Mesendoderm (in vitro differentiated cells): ENCODE data around the gene DUSP7.

Experiments used
- DNase-seq: peaks from one replicate; pipeline ENCODE4 v3.0.0; 2013
- H2AK5ac ChIP-seq: 2 replicates; pipeline ENCODE4 v1.6.1; 2013; ENCODE audit warnings: low read length, inconsistent platforms
- H2BK120ac ChIP-seq: 2 replicates; pipeline ENCODE4 v1.6.1; 2013; ENCODE audit warnings: low read depth, mild to moderate bottlenecking, low read length, moderate library complexity, mixed read lengths
- H2BK15ac ChIP-seq: replicated peaks from 2 replicates; pipeline ENCODE4 v1.6.1; 2013; ENCODE audit warnings: low read depth, mild to moderate bottlenecking, moderate library complexity
- H2BK5ac ChIP-seq: 2 replicates; pipeline ENCODE4 v1.6.1; 2013; ENCODE audit warnings: low read length, inconsistent platforms
- H3K18ac ChIP-seq: 2 replicates; pipeline ENCODE4 v1.6.1; 2013; ENCODE audit warnings: mild to moderate bottlenecking, low read length, mixed read lengths
- H3K23ac ChIP-seq: one replicate; pipeline ENCODE4 v1.6.1; 2013; ENCODE audit warnings: low read length
- H3K27ac ChIP-seq: 2 replicates; pipeline ENCODE4 v1.5.1; 2013; ENCODE audit warnings: low read depth, mild to moderate bottlenecking, inconsistent platforms, low read length, moderate library complexity
- H3K27me3 ChIP-seq: 2 replicates; pipeline ENCODE4 v1.6.1; 2013; ENCODE audit warnings: low read length, control low read depth, mild to moderate bottlenecking, inconsistent platforms; ENCODE audit not compliant: insufficient read depth, poor library complexity
- H3K36me3 ChIP-seq: 2 replicates; pipeline ENCODE4 v1.6.1; 2013; ENCODE audit warnings: low read length, inconsistent platforms; ENCODE audit not compliant: control insufficient read depth, insufficient read depth
- H3K4ac ChIP-seq: one replicate; pipeline ENCODE4 v1.6.1; 2013; ENCODE audit warnings: low read depth, mild to moderate bottlenecking, low read length, moderate library complexity
- H3K4me1 ChIP-seq: 2 replicates; pipeline ENCODE4 v1.6.1; 2013; ENCODE audit warnings: low read depth, low read length, inconsistent platforms; ENCODE audit not compliant: control insufficient read depth
- H3K4me2 ChIP-seq: 2 replicates; pipeline ENCODE4 v1.6.1; 2013; ENCODE audit warnings: low read length
- H3K4me3 ChIP-seq: 2 replicates; pipeline ENCODE4 v1.5.1; 2013; ENCODE audit warnings: mild to moderate bottlenecking, low read length
- H3K56ac ChIP-seq: one replicate; pipeline ENCODE4 v1.6.1; 2013; ENCODE audit warnings: low read length
- H3K79me1 ChIP-seq: 2 replicates; pipeline ENCODE4 v1.6.1; 2013; ENCODE audit warnings: low read length, inconsistent platforms
- H3K79me2 ChIP-seq: 2 replicates; pipeline ENCODE4 v1.6.1; 2013; ENCODE audit warnings: mild to moderate bottlenecking, low read length; ENCODE audit not compliant: control insufficient read depth, insufficient read depth
- H3K9ac ChIP-seq: 2 replicates; pipeline ENCODE4 v1.6.1; 2013; ENCODE audit warnings: low read length, inconsistent platforms
- H4K5ac ChIP-seq: one replicate; pipeline ENCODE4 v1.6.1; 2013; ENCODE audit warnings: low read length
- H4K8ac ChIP-seq: one replicate; pipeline ENCODE4 v1.6.1; 2013; ENCODE audit warnings: low read depth, mild to moderate bottlenecking, control low read depth, low read length, moderate library complexity
- WGBS: extraction: QIAGEN DNeasy Blood & Tissue Kit; methylation state at CpG from one replicate; pipeline ENCODE4 v1.1.7; 2013; ENCODE audit warnings: low lambda C conversion rate, missing lambda C conversion rate; ENCODE audit not compliant: insufficient coverage; ENCODE audit errors: extremely low coverage; 5-methylcytosine and 5-hydroxymethylcytosine counted together

Gene DUSP7

DNA sequence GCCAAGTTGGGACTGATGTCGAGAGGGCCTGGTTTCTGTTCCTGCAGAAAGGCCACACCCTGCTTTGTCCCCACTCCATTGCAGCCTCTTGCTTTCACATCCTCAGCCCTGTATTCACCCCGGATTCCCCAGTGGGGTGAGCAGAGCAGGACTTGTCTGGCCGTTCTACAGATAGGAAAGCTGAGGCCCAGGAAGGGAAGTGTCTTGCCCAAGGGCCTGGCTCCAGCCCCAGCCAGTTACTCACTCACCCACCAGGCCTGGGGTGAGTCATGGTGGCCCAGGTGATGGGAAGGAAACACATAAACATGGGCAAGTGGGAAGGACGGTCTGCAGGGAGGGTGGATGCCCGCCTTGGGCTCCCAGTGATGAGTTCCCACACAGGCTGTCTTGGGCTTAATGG lies 6.1 kb upstream of the DUSP7 start:
- Histone ChIP-seq H3K27ac (no peak overlapping the region), H3K56ac (no peak overlapping the region), H3K4me2 (no peak overlapping the region), H3K27me3 (no peaks in the 10 kb centered on the region), H3K9ac (no peak overlapping the region), H3K79me2 (no peaks in the 10 kb centered on the region), H3K4ac (no peak overlapping the region), H3K18ac (no peak overlapping the region), H2BK120ac (no peak overlapping the region), H4K8ac (no peak overlapping the region), H2AK5ac (no peak overlapping the region), H3K4me3 (no peak overlapping the region), H3K4me1 (no peaks in the 10 kb centered on the region), H3K23ac (no peak overlapping the region), H2BK5ac (no peak overlapping the region), H3K36me3 (no peaks in the 10 kb centered on the region), H4K5ac (no peak overlapping the region), H2BK15ac (no peak overlapping the region), H3K79me1 (no peaks in the 10 kb centered on the region)
- no CpG with 5 or more reads among the region's 5 CpGs for WGBS
- DNase-seq, result no peak

DNA sequence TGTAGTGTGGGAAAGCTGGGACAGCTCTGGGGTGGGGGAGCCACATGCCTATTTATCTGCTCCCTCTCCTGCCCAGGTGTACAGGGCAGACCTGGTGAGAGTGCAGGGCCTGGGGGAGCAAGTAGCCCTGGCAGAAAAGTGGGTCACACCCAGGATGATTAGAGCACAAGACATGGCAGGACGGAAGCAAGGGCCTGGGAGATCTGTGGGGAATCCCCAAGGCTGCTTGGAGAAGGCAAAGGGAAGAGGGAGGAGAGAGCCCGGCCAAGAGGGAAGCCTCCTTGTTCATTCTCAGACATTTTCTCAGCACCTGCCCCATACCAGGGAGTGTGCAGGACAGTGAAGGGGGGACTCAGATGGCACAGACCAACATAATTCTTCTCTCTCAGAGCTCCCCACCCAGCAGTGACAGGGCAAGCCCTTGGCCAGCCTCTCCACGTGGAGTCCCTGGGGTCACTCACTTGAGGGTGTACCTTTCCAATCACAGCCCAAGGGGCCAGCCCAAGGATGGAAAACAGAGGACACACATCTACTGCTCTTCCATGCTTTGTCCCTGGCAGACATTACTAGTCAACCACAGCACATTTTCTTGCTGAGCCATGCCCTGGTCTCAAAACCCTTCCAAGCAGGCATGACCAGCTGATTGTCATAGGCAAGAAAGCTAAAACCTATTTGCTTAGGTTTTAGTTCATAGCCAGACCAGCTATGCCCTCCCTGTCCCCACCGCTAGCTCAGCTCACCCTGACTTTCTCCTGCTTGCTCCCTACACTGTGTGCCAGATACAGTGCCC lies 4.9 kb upstream of the DUSP7 start:
- no peaks in the 10 kb centered on the region for H3K27me3 ChIP-seq

DNA sequence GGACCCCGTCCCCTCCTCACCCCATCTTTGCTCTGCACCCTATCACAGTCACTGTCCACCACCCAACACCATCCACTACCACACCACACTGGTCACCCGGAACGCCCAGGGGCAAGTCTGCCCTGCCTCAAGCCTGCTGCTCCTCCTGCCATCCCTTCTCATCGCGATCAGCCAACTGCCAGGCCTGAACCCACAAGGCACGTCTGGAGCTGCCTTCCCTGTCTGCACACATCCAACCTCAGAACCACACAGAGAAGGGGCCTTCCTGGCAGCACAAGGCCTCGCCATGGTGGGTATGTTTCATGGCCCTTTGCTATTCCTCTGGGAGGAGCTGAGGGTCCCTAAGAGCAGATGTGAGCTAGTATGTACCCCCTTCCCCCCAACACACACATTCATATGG lies 3.4 kb upstream of the DUSP7 start:
- Histone ChIP-seq H2AK5ac (no peak overlapping the region), H3K4me3 (no peak overlapping the region), H4K8ac (no peak overlapping the region), H2BK15ac (no peak overlapping the region), H3K79me1 (no peaks in the 10 kb centered on the region), H3K79me2 (no peaks in the 10 kb centered on the region), H3K18ac (no peak overlapping the region), H3K36me3 (no peaks in the 10 kb centered on the region), H3K4me2 (no peak overlapping the region), H4K5ac (no peak overlapping the region), H3K56ac (no peak overlapping the region), H3K27me3 (no peaks in the 10 kb centered on the region), H2BK5ac (no peak overlapping the region), H2BK120ac (no peak overlapping the region), H3K4me1 (no peaks in the 10 kb centered on the region), H3K23ac (no peak overlapping the region), H3K9ac (no peak overlapping the region), H3K4ac (no peak overlapping the region), H3K27ac (no peak overlapping the region)
- WGBS, result no CpG with 5 or more reads among the region's 7 CpGs
- no peak for DNase-seq

More for the DNA sequence above, 4.9 kb upstream of the DUSP7 start:
- no peak overlapping the region for H3K4me3 ChIP-seq
- no peak overlapping the region for H3K23ac ChIP-seq
- no CpG with 5 or more reads among the region's 4 CpGs for WGBS
- no peak overlapping the region for H2BK5ac ChIP-seq
- no peak overlapping the region for H2BK15ac ChIP-seq
- DNase-seq, result no peak
- H3K4ac ChIP-seq, result no peak overlapping the region
- no peak overlapping the region for H3K27ac ChIP-seq
- no peak overlapping the region for H3K18ac ChIP-seq
- no peaks in the 10 kb centered on the region for H3K79me1 ChIP-seq
- no peaks in the 10 kb centered on the region for H3K4me1 ChIP-seq
- no peaks in the 10 kb centered on the region for H3K36me3 ChIP-seq
- H2AK5ac ChIP-seq, result no peak overlapping the region
- H3K4me2 ChIP-seq, result no peak overlapping the region
- H4K8ac ChIP-seq, result no peak overlapping the region
- H3K79me2 ChIP-seq, result no peaks in the 10 kb centered on the region
- no peak overlapping the region for H3K9ac ChIP-seq
- H2BK120ac ChIP-seq, result no peak overlapping the region
- H4K5ac ChIP-seq, result no peak overlapping the region
- H3K56ac ChIP-seq, result no peak overlapping the region

DNA sequence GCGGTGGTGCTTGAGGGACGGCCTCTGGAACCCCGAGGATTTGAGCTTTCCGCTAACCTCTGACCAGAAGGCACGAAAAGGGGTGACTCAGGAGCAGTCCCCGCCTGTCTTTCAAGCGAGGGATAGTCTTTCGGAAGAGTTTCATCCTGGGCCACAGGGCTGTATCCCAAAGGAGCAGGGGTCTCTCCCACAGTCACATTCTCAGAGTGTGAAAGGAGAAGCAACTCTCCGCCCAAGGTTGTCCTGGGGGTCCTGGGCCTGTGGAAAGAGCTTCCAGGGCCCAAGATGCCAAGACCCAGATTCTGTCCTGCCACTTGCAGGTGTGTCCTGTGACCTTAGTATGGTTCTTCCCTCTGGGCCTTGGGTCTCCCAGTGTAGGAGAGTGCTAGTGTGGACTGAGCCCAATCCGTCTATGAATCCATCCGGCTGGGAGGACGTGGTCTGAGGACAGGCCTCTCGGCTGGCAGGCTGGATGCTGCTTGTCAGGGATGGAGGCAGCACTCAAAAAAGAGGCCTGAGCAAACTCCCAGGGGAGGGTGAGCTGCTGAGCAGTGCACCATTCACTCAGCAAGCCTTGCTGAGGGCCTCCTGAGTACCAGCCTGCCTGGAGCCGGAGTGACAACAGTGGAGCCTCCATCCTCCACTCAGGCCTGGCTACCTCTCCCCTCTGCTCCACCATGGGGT lies 1.6 kb upstream of the DUSP7 start:
- Histone ChIP-seq H3K4me1 (no peaks in the 10 kb centered on the region), H2BK120ac (no peak overlapping the region), H3K23ac (no peak overlapping the region), H3K4ac (peak overlapping the region; percentile 57), H4K8ac (no peak overlapping the region), H3K27ac (no peak overlapping the region), H2AK5ac (no peak overlapping the region), H3K18ac (no peak overlapping the region), H3K79me1 (no peaks in the 10 kb centered on the region), H3K56ac (peak overlapping the region; percentile 84), H3K36me3 (peaks cover 3% of the 10 kb centered on the region), H3K4me3 (no peak overlapping the region), H3K27me3 (no peaks in the 10 kb centered on the region), H2BK5ac (no peak overlapping the region), H3K9ac (peak overlapping the region; percentile 63), H3K4me2 (peak overlapping the region; percentile 31), H2BK15ac (no peak overlapping the region), H4K5ac (no peak overlapping the region), H3K79me2 (no peaks in the 10 kb centered on the region)
- WGBS, result no CpG with 5 or more reads among the region's 14 CpGs
- no peak for DNase-seq

DNA sequence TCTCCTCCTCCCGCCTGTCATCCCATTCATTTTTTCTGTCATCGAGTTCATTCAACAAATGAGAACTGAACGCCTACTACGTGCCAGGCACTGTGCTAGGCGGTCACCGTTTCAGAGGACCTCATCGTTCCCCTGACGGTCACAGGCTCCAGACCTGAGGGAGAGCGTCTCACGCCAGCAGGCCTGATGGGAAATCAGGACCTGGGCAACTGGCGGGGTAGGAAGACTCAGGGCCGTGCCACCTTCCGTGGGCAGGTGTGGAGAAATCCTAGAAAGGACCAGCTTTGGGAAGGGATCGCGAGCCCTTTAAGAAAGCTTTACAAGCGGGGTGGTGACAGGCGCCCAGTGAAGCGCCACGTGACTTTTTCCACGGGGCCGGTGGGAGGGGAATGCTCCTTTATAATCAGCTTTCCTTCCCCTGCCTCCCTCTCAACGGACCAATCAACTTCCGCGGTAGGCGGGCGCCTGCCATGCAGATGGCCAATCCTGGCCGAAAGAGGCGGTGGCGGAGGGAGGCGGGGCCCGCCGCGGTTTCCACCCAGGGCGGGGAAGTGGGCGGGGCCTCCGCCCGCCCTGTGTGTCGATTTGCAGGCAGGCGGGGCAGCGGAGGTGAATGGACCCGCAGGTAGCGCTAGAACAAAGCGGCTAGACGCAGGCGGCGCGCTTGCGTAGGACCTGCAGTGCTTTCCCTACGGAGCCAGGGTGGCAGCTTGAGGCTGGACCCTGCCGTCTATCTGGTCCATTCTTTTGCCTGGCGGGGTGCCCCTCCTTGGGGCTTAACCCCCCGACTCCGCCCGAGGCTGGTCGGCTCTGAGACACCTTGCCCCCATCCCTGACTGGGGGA lies 819 bp upstream of the DUSP7 start:
- Histone ChIP-seq H3K56ac (peak overlapping the region; percentile 92), H2BK15ac (no peak overlapping the region), H3K9ac (peak overlapping the region; percentile 63), H3K79me1 (peaks cover 3% of the 10 kb centered on the region), H3K18ac (no peak overlapping the region), H3K27me3 (no peaks in the 10 kb centered on the region), H3K4ac (peak overlapping the region; percentile 57), H3K23ac (no peak overlapping the region), H3K27ac (no peak overlapping the region), H3K4me1 (peaks cover 5% of the 10 kb centered on the region), H2BK120ac (no peak overlapping the region), H3K4me3 (peak overlapping the region; percentile 60), H3K36me3 (peaks cover 3% of the 10 kb centered on the region), H4K5ac (no peak overlapping the region), H2BK5ac (no peak overlapping the region), H3K79me2 (no peaks in the 10 kb centered on the region), H3K4me2 (peak overlapping the region; percentile 95), H4K8ac (no peak overlapping the region), H2AK5ac (no peak overlapping the region)
- WGBS, result no CpG with 5 or more reads among the region's 55 CpGs
- peak; percentile 99 for DNase-seq
